ENCODE measurements around the gene MUC13.
"Not testable (repeated sequence)": the region's sequence is repeated elsewhere in the genome, so short reads cannot be mapped to it uniquely, and the experiment has no call there.

The MUC13 gene, protein sequence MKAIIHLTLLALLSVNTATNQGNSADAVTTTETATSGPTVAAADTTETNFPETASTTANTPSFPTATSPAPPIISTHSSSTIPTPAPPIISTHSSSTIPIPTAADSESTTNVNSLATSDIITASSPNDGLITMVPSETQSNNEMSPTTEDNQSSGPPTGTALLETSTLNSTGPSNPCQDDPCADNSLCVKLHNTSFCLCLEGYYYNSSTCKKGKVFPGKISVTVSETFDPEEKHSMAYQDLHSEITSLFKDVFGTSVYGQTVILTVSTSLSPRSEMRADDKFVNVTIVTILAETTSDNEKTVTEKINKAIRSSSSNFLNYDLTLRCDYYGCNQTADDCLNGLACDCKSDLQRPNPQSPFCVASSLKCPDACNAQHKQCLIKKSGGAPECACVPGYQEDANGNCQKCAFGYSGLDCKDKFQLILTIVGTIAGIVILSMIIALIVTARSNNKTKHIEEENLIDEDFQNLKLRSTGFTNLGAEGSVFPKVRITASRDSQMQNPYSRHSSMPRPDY

DNA sequence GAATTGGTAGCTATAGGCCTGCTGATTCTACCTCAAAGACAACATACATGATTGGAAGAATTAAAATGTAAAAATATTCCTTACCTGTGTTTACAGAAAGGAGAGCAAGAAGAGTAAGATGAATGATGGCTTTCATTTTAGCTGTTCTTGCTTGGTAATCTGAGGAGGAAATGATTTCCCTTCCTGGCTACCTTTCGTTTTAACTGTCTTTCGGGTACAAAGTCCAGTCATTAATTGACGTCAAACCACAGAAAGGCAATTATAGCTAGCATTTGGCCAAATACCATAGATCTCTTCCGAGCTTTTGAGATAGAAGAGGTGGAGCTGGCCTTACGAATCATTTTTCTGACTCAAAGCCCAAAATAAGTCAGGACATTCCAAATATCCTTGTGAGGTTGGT, at the start of gene MUC13:
Gene MUC13, minus strand, starts transcription at position 175 of the 400 bp plus-strand sequence. Its CDS starts 39 bp downstream, at position 136.
- DNase-seq: no peak

DNA sequence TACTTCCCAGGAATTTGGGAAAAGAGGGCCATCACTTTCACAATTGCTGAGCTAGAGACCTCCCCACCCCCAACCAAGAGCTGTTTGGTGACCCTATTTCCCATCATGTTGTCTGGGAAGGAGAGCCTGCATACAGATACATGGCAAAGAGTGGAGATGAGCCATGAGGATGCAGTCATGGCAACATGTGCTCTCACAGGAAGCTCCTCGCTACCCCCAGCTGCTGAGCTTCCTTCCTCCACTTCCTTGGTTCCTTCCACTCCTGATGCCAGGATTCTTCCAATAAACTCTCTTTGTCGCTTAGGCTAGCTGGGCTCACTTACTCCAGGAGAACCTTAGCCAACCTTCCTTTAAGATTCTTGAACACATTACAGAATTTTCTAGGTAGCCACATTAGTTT, 48.3 kb upstream of the MUC13 start:
- no peak for DNase-seq

DNA sequence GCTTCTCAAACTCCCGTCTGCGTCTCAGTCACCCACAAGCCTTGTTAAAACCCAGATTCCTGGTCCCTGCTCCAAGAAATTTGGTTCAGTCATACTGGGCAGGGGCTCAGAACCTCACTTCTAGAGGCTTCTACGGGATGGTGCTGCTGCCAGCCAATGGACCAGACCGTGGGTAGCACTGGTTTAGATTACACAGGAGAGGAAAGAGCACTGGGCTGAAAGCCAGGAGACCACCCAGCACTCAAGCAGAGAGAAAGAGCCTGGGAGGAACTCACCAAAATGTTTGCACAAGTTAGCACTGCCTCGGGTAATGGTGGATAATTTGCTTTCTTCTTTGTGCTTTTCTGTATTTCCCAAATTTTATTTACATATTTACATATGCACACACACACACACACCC, 46.9 kb upstream of the MUC13 start:
- DNase-seq: no peak

DNA sequence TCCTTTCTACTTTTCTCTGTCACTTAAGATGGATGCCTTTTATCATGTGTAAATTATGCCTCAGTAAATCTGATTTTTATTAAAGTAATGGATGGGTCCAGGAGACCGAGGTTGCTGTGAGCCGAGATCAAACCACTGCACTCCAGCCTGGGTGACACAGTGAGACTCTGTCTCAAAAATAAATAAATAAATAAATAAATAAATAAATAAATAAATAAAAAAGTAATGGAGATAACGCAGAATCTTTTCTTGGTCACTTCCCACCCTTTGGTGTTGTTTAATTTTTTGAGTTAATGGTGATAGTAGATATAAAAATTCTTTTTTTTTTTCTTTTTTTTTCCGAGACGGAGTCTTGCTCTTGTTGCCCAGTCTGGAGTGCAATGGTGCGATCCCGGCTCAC, 44.1 kb upstream of the MUC13 start:
- DNase-seq: no peak

DNA sequence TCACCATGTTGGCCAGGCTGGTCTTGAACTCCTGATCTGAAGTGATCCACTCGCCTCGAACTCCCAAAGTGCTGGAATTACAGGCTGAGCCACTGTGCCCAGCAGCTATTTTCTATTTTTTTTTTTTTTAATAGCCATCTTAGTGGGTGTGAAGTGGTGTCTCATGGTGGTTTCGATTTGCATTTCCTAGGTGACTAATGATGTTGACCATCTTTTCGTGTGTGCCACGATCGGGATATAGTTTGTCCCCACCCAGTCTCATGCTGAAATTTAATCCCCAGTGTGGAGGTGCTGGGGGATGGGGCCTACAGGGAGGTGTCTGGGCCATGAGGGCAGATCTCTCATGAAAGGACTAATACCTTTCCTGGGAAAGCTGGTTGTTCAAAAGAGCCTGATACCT, 41.8 kb upstream of the MUC13 start:
- no peak for DNase-seq

DNA sequence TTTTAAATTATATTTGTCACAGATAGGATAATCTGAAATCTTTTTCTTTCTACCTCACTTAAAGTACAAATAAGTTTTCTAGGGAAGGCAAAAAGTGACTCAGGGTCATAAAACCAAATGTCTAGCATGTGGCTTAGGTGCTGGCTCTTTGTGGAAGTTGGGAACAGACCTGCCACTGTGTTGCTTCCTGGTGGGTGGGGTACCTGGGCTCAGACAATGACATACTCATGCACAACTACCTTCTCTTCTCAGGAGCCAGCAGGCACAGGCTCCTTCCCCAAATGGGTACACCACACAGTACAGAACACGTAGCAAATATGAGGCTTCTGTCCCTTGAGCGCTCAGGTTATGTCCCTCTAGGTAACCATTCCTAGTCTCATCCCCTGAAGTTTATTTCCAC, 40.1 kb upstream of the MUC13 start:
- DNase-seq: no peak

DNA sequence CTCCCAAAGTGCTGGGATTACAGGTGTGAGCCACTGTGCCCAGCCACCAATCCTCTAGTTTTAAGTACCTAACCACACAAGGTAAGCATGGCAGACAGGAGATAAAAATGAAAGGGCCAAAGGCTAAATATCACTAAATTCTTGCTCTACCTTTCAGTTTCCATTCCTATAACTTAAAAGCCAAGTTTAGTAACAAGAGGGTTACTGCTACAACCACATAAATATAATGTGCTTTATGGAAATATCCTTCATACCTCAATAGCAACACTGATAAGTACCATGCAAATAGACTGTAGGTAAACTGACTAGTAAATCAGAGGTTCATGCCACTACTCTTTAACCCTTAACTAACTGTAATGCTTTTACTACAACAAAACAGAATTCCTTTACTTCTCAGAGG, 38.7 kb upstream of the MUC13 start:
- DNase-seq: no peak

DNA sequence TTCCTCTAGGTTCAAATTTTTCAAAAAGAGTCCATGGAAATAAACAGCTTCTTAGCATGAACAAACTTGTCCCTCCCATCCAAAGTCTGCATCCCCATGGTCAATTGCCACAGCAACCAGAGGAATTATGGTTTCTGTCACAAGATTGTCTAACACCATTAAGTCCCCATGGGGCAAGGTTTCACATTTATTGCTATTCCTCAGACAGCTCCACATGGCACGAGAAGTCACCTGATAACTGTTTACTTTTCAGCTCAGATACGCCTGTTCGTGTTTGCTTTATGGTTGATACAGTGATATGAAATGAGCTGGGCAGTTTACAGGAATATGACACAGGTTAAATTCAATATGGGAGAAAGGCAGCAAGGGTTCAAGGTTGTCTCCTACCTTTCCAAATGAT, 37.9 kb upstream of the MUC13 start:
- DNase-seq: peak; percentile 63

DNA sequence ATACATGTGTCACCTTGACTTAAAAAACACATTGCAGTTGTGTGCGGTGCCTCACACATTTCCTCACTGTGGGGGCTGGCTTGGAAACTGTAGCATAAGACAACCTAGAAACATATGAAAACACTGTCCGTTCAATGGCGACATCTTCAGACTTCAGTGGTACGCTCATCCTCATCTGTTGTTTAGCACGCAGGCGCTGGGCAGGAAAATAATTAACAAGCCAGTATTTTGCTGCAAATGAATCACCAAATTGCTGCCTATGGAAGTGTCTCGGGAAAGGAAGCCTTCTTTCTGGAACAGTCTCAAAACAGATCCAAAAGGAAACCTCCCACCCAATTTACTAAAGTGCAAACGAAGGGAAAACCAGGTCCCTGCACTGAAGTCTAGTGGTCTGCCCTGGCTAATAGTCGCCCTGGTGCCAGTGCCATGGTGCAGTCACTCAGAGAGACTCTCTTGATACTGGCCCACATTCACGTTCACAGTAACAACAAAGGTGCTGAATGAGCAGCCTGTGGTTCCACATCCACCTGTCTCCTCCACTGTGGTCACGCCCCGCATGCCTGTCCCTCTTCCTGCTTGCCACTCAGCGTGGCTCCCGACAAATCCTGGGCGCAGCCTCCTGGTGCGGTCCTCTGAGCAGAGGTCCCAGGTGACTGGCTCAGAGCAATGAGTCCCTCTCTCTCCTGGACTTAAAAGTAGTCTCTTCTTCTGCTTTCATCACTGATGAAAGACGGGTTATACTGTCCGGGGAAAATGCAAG, 35.6 kb upstream of the MUC13 start:
- no peak for DNase-seq

DNA sequence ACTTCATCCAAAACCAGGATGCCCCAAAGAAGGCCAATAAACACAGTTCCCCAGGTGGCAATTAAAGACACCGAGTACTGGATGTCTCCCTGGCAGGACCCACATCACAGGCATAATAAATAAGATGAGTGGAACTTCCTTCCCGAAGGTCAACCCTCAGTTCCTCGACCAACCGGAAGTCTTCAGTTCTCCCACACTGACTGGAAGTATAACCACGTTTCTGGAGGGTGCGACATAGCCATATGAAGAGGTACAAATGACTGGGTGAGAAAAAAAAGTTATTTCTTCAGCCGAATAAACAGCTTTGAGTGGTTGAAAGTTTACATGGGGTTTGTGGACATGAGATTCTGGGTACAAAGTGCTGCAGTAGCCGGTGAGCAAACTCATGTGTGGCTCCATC, 34.6 kb upstream of the MUC13 start:
- no peak for DNase-seq

DNA sequence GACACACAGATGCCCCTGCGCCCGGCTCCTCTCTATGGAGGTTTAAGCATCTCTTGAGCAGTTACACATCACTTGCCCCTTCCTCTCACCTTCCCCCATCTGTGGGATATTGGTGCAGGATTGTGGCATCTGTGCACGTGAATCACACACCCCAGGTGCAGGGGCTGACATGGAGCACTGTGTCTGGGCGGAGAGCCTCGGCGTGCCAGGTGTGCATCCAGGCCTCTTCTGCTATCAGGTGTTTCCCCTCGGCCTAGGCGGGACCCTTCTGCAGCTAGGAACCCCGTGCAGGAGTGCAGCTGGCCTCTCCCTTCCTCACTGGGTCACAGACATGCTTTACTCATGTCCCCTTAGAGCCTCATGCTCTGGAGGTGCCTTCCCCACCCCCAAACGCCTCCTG, 33.4 kb upstream of the MUC13 start:
- DNase-seq: no peak

DNA sequence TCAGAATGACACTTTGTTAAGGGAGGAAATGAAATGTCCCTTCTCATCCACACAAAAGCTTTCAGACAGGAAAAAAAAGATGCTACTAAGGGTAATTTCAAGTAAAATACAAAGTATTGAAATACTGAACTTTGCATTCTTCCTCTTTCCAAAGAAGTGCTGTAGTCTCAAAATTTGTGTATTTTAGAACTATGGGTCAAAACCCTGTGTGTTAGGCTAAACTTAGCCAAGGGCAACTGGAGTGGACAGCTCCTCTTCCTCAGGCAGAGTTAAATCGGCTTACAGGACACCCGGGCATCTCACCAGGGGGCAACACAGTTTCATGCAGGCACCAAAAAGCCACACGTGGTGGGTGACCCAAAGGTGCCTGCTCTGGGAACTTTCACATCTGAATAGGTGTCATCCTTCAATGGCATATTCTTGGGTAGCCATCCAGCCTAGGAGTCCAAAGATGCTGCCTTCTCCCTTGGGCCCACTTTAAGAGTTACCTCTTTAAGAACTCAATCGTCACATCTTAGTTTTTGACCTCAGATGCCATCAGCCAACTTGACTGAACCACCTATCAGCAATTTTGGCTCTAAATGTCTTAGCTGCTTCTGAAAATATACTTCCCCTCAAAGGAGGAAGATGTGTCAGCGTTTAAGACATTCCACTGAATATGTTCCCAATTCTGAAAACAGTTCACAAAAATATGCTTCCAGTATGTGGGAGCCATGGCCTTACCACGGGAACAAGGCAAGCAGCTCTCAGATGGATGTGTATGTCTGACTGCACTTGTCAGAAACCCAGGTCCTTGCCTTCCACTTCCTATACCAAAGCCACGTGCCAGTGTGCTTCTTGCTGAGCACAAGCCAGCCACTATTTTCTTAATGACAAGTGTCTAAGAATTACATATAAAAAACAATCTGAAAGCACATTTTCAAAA, 32.2 kb upstream of the MUC13 start:
- no peak for DNase-seq

DNA sequence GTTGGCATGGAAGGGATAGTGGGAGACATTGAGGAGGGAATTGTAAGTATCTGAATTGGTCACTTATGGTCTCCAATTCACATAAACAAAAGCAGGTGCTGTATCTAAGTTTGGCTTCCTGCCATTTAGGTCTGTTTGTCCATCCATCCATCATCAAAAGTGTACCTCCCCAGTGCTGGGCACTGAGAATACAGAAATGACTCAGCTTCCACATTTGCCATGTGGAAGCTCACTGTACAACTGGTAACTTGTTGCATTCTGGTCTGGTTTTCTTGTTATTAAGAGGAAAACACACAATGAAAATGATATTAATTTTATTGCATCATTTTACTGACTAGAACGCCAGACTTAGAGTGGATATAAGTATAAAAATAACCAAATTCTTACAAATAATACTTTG, 30.9 kb upstream of the MUC13 start:
- DNase-seq: peak; percentile 67

DNA sequence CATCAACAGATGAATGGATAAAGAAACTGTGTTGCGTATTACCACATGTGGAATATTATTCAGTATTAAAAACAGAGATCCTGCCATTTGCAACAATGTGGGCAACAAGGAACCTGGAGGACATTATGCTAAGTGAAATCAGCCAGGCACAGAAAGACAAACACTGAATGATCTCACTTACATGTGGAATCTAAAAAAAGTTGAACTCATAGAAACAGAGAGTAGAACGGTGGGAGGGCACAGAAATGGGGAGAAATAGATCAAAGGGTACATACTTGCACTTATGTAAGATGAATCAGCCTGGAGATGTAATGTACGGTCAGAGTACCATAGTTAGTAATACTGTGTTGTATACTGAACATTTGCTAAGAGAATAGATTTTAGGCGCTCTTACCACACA, 29.8 kb upstream of the MUC13 start:
- no peak for DNase-seq

DNA sequence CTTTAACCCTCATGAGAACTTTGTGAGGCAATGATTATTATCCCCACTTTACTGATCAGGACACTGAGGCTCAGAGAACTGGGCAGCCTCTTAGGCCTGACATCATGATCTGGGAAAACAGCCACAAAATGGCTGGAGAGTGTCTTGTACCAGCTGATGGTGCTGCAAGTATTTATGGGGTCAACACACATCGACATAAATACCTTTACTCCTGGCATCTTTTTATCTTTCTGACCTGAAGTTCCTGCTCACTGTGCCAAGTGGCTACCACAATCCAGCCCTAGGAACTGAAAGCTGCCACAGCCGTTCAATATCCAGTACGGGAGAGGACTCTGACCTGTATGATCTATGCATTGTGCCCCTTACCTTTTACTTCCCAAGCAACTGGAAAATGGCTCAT, 29.2 kb upstream of the MUC13 start:
- DNase-seq: no peak

DNA sequence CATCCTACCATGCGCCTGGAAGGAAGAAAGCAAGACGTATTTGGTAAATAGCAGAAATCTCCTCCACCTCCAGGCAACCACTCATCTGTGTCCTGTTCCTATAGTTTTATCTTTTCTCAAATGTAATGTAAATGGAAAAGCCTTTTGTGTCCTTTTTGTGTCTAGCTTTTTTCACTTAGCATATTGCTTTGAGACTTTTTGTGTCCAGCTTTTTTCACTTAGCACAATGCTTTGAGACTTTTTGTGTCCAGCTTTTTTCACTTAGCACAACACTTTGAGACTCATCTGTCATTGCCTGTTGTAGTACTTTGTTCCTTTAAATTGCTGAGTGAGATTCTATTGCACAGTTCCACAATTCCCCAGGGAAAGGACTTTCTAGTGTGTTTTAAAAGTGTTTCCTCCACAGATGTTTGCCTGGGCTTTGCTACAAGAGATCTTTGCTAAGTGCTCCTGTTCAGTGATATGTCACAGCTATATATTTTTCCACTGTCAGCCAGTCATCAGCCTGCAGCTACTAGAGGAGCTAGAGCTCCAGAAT, 27.9 kb upstream of the MUC13 start:
- DNase-seq: no peak

DNA sequence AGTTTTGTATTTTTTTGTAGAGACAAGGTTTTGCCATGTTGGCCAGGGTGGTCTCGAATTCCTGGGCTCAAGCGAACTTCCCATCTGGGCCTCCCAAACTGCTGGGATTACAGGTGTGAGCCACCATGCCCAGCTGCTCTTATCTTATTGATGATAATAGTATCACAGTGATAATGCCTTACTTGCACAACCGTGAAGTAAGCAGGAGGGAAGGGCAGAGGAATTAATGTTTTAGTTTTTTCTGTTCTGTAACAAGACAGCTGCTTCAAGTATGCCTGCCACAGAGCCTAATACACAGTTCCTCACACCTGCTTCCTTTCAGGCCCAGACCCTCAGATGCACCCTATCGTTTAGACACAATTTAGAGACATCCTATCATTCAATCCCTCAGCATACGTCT, 26.1 kb upstream of the MUC13 start:
- no peak for DNase-seq

DNA sequence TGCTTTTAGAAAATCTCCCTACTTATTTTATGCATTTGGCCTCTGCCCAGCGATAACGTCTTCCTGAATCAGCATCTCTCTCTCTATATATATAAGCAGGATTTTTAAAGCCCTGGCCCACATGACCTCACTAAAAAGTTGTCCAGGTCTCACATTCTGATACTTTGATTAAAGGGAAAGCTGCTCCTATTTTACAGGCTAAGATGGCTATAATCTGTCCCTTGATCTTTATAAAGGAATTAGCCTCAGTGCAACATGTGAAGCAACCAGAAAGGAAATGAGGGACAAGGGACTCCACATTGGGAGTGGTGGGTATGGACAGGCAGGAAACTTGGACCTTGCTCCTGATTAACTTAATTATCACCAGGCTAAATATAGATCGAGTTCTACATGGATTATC, 25.6 kb upstream of the MUC13 start:
- no peak for DNase-seq

DNA sequence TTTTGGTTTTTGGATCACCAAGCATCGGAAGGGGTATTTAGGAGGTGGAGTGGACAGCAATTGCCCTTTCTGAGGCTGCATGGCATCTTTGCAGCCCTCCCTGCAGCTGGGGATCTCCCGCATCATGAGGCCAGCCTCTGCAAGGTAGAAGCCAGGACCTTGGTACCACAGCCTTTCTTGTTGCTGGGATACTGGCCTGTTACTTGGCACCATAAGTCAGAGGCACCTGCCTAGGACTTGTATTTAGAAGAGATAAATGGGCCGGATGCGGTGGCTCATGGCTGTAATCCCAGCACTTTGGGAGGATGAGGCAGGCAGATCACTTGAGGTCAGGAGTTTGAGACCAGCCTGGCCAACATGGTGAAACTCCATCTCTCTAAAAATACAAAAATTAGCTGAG, 23.4 kb upstream of the MUC13 start:
- not testable (repeated sequence) for DNase-seq

DNA sequence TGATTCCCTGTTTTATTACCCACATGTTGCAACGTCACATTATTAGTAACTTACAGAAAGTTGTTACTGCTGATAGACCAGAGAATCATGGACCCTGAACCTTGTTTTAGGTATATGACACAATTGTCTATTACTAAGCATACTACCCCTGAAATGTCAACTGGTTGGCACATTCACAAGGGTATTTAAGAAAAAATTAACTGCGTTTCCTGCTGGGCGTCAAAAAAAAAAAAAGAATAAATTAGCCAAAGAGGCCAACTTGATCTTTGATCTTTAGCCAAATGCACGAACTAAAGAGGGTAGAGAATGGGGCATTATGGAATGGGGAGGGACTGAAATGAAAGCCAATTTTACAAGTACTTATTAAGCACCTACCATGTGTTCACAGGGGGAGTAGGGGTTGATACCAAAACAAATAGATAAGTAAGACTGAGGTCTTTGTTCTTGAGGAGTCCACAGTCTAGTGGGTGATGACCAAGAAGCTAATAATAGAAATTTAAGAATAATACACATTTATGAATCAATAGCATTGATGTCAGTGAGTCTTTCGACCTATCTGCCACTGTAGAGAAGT, 17.8 kb upstream of the MUC13 start:
- no peak for DNase-seq

DNA sequence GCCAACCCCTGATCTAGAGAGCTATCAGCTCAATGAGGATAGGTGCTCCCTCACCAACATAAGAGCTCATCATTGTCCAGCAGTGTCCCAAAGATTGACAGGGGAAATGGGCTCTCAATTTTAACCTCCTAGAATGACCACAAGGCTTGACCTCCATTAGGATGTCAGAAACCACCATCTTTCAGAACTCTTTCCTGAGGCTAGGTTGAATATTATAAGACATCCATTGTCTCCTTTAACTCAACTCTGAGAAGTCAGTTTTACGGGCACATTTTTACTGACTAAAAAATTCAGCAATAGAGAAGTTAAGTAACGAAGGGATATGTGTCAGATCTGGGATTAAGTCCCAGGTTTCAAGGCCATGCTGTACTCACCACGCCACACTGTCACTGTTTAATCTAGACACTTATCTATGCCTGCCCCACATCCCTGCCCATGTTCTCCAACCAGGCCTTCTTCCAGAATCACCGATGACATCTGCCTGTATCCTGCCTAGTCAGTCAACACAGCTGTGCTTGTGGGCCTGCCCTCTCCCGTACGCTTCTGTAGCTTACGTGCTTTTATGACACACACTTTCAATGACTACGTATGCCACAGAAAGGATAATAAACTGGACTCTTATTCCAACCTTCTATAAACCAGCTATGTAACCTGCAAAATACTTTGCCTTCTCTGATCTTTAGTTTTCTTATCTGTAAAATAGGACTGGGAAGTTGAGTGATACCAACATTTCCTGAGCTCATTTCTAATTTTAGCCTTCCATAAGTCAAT, 17.1 kb upstream of the MUC13 start:
- peak; percentile 48 for DNase-seq

DNA sequence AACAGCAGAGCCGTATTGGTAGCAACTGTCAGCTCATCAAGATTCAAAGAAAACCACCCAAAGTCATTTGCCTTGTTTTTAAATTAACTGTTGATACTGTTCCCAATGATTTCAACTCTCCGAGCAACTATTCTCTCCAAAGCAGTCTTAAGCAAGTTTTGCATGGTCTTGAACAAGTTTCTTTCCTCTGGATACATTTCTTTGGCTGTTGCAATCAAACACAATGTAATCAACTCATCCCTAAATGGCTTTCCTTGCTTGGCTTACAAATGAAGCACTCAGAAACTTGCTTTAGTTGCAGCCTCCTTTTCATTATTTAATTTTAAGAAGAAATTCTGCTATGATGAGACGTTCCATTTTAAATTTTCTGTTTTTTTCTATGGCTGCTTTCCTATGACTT, 15.5 kb upstream of the MUC13 start:
- DNase-seq: no peak
